HG03558 (cell line): ENCODE results near the gene SLC45A2.

Source experiments
- ATAC-seq: cut with Tn5 transposase; IDR thresholded peaks from one replicate; pipeline ENCODE4 v1.9.1; 2021; ENCODE audit warnings: moderate number of reproducible peaks; ENCODE audit not compliant: unreplicated experiment; ENCODE audit errors: extremely low read depth

SLC45A2 gene

DNA sequence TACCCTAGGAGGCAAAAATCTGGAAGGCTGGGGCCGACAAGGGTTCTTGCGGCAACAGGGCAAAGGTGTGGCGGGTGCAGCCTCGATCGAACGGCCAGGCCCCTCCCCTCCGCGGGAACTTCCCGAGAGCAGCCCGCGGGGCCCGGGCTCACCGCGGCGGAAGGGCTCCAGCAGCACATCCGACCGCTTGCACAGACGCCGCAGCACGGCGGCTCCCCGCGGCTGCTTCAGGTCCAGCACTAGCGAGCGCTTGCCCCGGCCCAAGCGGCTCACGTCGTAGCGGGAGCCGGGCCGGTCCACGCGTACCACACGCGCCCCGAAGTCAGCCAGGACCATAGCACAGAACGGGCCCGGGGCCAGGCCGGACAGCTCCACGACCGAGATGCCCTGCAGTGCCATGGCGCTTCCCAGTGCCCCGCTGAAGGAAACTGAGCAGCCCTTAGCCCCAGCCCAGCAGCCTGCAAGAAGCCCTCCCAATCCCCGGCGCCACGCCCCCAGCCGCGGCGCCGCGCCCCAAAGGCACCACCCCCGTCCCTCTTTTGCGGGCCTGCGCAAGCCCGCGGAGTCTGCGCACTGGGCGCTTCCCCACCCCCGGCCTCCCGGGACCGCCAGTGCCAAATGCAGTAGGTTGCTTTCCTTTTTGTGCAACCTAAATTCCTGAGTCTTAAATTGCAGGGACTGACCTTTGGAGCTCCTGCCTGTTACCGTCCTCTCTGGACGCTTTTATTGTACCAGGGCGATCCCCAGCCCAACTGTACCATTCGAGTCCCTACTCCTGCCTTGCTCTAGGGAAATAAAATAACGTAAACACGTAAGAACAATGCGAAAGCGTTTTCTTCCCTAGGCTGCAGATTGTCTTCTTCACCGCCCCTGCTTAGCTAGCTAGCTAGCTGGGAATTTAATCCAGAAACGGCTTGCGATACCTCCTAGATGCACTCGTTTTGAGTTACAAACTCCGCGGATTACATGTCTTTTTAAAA is 23.4 kb upstream of the SLC45A2 start, which contains the start of gene AMACR:
Gene AMACR (minus strand): TSS at position 430 of the 980 bp plus-strand sequence. CDS start 31 bp downstream, at position 399.
- ATAC-seq: peak; percentile 88

DNA sequence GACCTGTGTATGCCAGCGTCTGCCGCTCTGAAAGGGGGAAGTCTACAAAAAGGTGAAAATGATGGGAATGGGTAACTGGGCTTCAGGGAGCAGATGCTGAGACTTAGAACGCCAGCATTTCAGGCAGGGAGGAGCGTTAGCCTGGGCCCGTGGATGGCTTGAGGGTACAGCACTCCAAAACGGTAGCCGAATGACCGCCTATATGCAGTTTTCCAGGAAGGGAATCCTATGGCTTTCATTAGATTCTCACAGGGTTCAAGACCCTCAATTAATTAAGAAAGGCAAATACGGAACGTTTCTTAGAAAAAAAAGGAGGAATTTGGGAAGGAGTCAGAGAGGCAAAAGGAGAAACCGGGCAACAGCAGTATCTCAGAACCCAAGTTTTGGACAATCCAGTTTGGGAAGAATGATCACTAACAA is 22.7 kb upstream of the SLC45A2 start:
- no peak for ATAC-seq

DNA sequence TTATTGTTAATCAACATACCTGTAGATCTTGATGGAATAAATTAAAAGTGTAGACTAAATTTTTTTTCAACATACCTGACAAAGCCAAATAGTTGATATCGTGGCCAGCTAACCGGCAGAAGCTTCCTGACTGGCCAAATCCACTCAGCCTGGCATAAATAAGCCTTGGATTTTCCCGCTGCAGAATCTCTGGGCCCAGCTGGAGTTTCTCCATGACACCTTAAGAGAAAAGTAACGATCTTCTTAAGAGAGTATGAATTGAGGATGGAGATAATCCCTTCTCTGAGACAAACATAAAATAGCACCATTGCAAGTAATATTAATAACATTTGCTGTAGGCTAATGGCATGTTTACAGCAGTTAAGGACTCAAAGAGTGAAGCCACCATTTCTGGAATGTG is 21.2 kb upstream of the SLC45A2 start:
- ATAC-seq: no peak

DNA sequence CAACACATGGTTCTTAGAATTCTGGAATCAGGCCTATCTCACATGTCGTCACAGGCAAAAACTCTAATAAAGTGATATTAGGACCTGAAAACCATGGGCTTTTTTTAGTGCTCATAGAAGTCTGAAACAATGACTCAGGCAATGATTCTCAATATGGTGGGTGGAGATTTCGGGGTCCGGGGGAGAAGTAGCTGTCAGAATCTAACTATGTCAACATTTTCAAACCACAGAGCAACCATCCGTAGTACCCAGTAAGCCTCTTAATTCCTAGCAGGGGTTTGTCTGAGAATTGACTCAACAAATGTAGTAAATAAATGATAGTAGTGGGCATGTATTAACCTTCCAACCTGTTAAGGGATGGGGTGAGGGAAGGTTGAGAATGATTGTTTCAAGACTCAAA is 20.7 kb upstream of the SLC45A2 start:
- no peak for ATAC-seq

DNA sequence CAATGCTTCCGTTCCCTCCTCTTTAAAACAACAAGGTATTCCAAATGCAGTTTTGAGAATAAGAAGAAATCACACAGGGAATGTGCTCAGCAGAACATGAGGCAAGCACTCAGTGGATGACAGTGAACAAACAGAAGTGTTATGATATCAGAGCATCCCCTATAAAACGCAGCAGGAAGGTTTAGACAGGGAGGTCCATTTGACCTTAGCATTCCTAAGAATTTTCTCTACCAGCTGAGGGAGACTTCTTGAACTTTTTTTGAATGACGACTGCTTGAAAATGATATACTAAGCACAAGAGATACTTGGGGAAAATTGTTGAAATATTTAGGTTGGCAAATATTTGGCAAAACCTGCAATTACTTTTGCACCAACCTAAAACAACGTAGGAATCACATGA is 19.4 kb upstream of the SLC45A2 start:
- no peak for ATAC-seq

DNA sequence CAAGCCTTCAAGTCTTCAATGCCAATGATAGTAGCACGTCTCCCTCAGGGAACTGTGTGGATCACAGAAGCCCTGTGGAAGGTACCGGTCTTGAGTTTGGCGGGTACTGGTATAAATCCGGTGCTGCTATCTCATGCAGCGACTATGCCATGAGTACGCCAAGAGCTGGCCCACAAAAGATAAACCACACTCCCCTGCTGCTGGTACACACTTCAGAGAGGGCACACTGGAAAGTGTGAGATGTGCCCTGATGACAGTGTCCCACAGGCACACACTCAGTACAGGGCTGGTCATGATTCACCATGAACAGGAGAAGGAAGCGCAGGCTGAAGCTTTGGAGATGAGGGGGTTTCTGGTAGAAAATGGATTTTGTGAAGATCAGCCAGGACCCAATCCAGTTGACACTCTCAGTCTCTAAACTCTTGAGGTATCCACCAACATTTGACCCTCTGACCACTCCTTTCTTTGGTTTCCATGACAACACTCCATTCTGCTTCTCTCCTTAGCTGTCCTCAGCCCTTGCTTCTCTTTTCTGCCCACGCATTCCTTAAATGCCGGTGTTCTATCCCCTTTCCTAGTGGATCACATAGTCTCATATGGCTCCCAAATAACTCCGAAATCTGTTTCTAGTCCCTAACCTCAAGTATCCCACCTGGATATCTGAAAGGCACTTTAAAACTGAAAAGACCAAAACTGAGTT is 18.3 kb upstream of the SLC45A2 start:
- ATAC-seq: no peak

DNA sequence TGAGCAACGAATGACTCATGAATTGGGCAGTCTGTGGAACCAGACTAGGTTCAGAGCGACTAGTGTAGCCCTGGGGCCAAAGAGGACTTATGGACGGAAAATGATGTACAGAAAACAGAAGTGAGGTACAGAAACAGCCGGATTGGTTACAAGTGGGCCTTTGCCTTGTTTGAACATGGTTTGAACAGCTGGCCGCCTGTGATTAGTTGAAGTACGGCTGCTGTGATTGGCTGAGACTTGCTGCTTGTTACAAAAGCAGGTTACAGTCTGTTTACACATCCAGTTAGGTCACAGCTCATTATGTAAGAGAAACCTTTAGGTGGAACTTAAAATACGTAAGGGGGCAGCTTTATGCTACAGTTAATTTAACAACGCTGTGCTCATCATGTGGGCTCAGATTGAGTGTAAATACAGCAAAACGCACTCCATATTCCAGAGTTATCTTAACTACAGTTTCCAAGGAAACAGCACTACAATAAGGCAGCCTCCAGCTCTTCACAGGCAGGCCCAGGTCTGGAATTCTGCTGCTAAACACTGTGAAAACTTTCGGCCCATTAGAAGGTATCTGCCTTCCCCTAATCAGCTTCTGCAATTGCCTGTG is 16.8 kb upstream of the SLC45A2 start:
- no peak for ATAC-seq

DNA sequence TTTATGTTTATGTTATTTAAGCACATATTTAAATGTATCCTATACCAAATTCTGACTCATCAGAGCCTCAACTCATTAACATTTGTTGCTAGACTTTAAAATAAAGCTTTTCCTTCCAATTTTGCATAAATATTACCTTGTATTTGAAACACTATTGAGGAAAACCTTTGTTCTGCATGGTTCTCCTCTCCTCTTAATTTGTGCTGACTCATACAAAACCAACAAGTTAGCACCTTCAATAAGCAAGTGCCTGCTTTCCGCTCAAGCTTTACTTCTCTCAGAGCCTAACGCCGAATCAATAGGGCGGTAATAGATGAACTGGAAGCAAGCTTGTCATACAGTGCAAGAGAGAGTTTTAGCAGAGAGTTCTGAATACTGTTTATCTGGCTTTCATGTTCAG is 15.5 kb upstream of the SLC45A2 start:
- ATAC-seq: no peak

DNA sequence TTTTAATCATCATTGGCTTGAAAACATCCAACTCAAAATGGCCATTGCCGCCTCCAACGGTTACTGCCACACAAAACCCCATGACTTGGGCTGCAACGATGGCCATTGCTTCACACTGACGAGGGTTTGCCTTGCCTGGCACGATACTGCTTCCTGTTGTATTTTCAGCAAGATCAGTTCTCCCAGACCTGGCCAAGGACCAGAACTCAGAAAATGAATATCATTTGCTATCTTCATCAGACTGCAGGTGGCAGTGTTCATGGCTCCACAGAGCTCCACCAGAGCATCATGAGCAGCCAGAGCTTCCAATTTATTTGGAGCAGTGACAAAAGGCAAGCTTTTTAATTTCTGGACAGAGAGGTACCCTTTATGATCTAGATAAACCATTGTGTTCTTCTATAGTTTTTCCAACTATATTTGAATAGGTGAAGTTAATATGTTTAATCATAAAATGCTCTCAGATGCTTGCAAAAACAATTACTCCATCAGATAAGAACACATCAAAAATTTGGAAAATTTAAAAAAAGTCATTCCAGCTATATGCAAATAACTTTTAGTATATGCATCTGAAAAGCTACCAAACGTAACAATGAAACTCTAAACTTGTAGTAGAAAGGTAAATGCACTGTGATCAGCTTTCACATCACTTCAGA is 13.0 kb upstream of the SLC45A2 start:
- peak; percentile 78 for ATAC-seq

DNA sequence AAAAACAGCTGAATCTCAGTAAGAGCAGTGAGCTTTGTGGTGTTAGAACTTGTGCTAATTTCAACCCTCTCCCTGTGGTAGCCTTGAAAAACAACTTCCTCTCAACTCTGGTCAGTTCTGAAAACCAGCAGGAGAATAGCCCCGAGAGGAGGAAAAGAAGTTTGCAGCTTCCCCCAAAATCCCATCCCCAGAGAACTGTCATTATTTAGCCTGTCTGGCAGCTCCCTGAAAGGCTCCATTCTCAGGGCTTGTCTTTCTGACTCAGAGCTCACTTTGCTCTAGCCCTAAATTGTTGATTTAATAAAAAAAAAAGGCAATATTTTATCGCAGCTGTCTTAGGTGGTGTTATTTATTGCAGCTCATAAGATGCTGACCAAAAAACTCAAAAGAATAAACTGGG is 11.4 kb upstream of the SLC45A2 start:
- no peak for ATAC-seq

DNA sequence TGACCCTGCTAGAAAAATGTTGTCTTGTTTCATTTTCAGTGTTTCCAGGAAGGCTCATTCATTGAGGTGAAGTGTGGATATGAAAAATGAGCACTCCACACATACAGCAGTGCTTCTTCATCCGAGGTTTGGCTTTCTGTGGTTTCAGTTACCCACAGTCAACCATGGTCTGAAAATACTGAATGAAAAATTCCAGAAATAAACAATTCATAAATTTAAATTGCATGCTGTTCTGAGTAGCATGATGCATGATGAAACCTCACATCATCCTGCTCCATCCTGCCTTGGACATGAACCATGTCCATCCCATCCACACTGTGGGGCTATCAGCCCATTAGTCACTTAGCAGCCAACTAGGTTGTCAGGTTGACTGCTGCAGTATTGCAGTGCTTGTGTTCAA is 10.4 kb upstream of the SLC45A2 start:
- ATAC-seq: no peak

DNA sequence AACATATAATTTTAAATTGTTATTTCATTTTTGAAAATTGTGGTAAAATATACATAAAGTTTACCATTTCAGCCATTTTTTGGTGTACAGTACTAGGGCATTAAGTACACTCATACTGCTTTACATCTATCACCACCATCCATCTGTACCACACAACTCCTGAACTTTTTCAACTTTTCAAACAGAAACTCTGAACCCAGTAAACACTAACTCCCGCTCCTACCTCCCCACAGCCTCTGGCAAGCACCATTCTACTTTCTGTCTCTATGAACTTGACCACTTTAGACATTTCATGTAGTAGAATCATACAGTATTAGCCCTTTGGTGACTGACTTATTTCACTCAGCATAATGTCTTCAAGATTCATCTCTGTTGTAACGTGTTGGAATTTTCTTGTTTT is 8.4 kb upstream of the SLC45A2 start:
- ATAC-seq: no peak

DNA sequence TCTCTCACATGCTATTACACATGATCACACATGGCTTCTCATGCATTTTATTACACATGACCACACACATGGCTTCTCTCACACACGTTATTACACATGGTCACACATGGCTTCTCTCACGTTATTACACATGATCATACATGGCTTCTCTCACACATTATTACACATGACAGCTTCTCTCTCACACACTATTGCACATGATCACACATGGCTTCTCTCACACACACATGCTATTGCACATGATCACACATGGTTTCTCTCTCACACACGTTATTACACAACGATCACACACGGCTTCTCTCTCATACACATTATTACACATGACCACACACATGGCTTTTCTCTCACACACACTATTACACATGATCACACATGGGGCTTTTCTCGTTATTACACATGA is 954 bp upstream of the SLC45A2 start:
- ATAC-seq: no peak

DNA sequence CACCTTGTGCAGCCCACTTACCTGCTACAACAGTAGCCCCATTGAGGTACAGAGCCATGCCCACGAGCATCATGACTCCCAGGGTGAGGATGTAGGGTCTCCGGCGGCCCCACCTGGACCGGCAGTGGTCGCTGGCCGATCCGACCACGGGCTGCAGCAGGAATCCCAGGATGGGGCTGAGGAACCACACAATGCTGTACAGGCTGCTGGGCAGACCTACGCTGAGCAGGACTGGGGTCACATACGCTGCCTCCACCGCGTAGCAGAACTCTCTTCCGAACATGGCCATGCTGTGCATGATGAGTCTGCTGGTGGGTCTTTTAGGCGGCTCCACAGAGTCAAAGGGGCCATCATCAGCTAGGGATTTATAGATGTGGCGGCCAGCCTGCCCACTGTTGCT is 315 bp downstream of the SLC45A2 start:
- ATAC-seq: no peak

DNA sequence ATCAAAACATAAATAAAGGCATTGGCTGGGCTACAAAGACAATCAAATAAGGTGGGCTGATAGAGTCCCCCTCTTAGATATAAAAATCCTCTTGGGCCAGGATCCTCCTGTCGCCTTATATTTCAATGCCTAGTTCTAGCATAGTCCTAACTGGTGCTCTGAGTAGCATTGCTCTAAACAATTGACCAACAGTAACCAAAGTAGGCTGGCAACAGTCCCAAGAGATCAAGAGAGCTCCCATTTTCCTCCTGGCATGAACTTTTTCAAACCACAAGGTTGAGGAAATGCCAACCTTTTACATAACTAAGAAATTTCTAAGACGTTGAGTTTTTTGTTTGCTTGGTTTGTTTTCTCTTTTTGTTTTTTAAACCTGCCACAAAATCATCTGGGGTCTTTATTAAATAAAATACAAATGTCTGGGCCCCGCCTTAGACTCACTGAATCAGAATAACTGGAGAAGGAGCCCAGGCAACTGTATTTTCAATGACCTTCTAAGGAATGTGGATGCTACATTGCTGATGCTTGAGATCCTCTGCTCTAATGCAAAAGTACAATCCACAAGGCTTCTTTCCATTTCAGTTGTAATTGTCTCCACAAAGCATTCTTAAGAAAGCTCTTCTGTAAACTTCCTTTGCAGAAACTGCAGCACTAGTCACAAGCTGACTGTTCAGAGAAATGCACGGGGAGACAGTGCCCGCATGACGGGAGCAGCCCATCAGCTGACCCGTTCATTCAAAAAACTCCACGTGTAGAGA is 2.9 kb downstream of the SLC45A2 start:
- ATAC-seq: no peak

DNA sequence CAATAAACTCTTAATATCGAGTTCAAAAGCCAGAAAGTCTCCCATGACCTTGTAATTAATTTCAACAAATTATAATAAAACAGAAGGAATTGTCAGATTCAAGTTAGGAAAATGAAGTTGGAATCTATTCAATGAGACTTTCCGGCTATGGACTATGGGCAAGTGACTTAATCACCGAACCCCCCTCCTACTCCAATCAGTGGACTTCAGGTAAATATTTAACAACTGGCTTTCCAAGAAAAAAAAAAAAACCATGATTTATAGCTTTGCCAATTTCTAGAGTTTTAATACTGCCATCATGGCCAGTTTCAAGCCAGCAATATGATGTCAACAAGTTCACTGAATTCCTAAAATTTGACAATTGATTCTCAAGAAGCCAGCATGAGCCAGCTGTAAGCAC is 4.5 kb downstream of the SLC45A2 start:
- no peak for ATAC-seq

DNA sequence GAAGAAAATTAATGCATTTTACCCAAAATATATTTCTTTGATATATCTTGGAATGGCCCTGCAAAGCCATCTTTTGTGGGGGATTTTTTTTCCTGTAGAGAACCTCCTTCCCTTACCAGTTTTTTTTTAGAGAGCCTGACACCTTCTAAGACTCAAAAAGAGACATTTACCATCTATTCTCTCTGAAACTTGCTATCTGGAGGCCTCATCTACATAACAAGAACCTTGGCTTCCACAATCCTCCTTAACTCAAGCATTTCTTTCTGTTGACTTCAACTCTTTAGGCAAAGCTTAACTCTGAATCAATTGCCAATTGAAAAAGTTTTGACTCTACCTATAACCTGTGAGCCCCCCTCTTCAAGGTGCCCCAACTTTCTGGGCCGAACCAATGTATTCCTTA is 6.2 kb downstream of the SLC45A2 start:
- no peak for ATAC-seq

DNA sequence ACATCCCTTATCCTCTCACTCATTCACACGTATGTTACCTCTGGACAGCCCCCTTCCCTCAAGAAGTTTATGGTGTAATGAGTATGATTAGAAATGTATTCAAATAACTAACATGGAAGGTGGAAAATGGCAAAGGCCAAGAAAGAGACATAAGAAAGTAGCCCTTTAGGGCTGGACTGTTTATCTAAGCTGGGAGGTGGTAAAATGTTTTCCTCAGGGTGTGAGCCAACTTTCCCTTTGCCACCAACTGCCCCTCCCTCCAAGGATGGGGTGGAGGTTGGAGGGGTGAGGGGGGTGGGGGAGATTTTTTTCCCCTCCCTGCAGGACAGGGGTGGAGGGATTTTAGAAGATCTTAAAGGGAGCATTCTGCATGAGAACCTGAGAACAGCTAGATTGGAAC is 8.2 kb downstream of the SLC45A2 start:
- ATAC-seq: no peak

DNA sequence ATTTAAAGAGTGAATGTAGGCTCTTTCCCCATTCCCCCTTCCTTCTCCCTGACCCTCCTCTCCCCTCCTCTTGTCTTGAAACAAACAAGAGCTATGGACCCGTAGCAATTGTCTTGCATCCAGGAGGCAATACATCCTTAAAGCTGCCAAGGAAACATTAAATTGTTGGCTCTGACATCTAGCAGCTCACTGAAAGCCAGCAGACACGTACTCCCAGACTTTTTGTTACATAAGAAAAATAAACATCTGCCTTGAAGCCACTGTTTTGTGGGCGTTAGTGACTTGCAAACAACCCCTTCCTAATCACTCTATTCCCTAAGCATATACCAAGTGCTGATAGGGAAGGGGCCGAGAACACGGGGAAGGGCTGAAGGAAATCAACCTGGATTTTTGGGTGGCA is 8.6 kb downstream of the SLC45A2 start:
- ATAC-seq: no peak

DNA sequence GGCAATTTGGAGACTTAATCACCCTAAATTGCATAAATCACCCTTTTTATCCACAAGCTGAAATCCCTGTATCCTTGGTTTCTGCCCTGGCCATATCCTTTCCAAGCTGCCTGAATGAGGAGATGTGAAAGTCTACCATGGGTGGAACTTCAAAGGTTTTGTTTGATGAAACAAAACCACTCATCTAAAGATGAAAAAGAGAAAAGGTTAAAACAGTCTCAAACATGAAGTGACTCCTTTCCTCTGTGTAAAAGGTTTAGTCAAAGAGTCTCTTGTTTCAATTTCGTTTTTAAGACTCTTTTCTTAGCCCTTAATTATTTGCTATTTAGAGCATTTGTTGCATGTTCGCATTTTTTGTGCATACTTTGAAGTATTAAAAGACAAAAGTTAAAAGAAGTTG is 11.2 kb downstream of the SLC45A2 start:
- no peak for ATAC-seq
